Astrocyte (in vitro differentiated cells and primary cell): Measurements from ENCODE around the gene FAM120B.

Source experiments
- EZH2 ChIP-seq: IDR thresholded peaks from 2 replicates; pipeline ENCODE4 v1.6.1; 2012; ENCODE audit warnings: mild to moderate bottlenecking, low read length, inconsistent platforms; ENCODE audit not compliant: insufficient read depth
- TF ChIP-seq, protein P1 (sequence below): IDR thresholded peaks from 2 replicates; pipeline ENCODE4 v1.5.1; 2011; ENCODE audit warnings: low read depth, mild to moderate bottlenecking, inconsistent platforms, low read length, moderate library complexity; ENCODE audit not compliant: insufficient read depth

DNA sequence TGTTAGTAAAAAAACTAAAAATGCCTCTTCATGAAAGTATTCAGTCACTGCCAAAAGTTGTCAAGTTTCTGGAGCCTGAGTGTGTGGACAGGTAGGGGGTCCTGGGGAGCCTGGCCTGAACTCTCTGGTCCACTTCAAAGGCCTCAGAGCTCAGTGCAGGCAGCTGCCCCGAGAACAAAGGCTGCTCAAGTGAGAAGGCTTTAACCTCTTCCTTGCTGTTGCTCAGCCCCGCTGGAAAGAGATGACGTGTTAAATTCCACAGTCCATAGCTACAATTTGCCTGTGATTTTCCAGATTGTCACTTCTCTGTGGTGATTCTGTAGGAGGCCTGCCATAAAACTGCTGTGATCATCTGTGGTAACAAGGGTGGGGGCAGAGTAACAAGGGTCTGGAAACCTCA, 96.9 kb downstream of the FAM120B start:
- TF ChIP-seq, protein P1, sequence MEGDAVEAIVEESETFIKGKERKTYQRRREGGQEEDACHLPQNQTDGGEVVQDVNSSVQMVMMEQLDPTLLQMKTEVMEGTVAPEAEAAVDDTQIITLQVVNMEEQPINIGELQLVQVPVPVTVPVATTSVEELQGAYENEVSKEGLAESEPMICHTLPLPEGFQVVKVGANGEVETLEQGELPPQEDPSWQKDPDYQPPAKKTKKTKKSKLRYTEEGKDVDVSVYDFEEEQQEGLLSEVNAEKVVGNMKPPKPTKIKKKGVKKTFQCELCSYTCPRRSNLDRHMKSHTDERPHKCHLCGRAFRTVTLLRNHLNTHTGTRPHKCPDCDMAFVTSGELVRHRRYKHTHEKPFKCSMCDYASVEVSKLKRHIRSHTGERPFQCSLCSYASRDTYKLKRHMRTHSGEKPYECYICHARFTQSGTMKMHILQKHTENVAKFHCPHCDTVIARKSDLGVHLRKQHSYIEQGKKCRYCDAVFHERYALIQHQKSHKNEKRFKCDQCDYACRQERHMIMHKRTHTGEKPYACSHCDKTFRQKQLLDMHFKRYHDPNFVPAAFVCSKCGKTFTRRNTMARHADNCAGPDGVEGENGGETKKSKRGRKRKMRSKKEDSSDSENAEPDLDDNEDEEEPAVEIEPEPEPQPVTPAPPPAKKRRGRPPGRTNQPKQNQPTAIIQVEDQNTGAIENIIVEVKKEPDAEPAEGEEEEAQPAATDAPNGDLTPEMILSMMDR, result no peak
- TF ChIP-seq EZH2, result no peak
